Panc1 (cell line): ENCODE data around the gene OPA1. TPM values are rescaled to one million over a fixed set of nuclear protein-coding genes. Genes with fewer than 3 reads are reported as not detected.

Experiments
- ATAC-seq: fragments of 200-7000 bp; cut with Tn5 transposase; 2 replicates; pipeline ENCODE4 v1.9.1; 2020; ENCODE audit warnings: mild to moderate bottlenecking, moderate library complexity
- BruUV-seq: library from RNA; stranded (reverse); fragments of 400-500 nt; replicated peaks from 2 replicates; lab custom pipeline; 2021; lab: Mats Ljungman, UMichigan
- CTCF ChIA-PET: fragments of 300-600 bp; sonication (Branson Sonifier 250); formaldehyde crosslinking; loops from one replicate; lab custom pipeline; 2022; ENCODE audit warnings: antibody characterized with exemption; lab: Charles Lee
- POLR2A ChIA-PET: fragments of 300-600 bp; sonication (Branson Sonifier 250); formaldehyde crosslinking; loops from one replicate; lab custom pipeline; 2022; ENCODE audit warnings: antibody characterized with exemption; lab: Charles Lee
- DNase-seq: peaks from one replicate; pipeline ENCODE4 v3.0.0-alpha.2; 2010; ENCODE audit warnings: low read depth, low spot score
- H3K27ac ChIP-seq: 2 replicates; pipeline ENCODE4 v1.5.1; 2011; ENCODE audit warnings: mild to moderate bottlenecking, low read length, inconsistent platforms
- H3K27me3 ChIP-seq: fragments of 200-500 bp; sonication (Bioruptor generic); 2 replicates; pipeline ENCODE4 v1.6.0; 2014; ENCODE audit warnings: low read length, inconsistent platforms; ENCODE audit not compliant: control insufficient read depth, insufficient read depth
- H3K36me3 ChIP-seq: fragments of 200-500 bp; sonication (Bioruptor generic); 2 replicates; pipeline ENCODE4 v1.5.1; 2014; ENCODE audit warnings: inconsistent platforms, mild to moderate bottlenecking, low read length, moderate library complexity; ENCODE audit not compliant: control insufficient read depth, insufficient read depth
- H3K4me1 ChIP-seq: 2 replicates; pipeline ENCODE4 v1.5.1; 2011; ENCODE audit warnings: inconsistent platforms, mild to moderate bottlenecking, low read length, moderate library complexity; ENCODE audit not compliant: control insufficient read depth, insufficient read depth
- H3K4me3 ChIP-seq, 2 experiments: 2 replicates each; pipeline ENCODE4 v1.5.1; 2011 to 2012; ENCODE audit warnings: low read depth in 2 of 2, low read length in 2 of 2, mild to moderate bottlenecking in 2 of 2, inconsistent platforms in 1 of 2, moderate library complexity in 1 of 2
- H3K9me3 ChIP-seq: fragments of 200-500 bp; sonication (Bioruptor generic); 2 replicates; pipeline ENCODE4 v1.5.1; 2014; ENCODE audit warnings: low read depth, mild to moderate bottlenecking, inconsistent platforms, low read length, moderate library complexity; ENCODE audit not compliant: control insufficient read depth, insufficient read depth
- POLR2AphosphoS5 ChIP-seq: IDR thresholded peaks from 2 replicates; pipeline ENCODE4 v1.6.1; 2012; ENCODE audit warnings: mild to moderate bottlenecking, low read depth, low read length, moderate library complexity
- SIN3A ChIP-seq: IDR thresholded peaks from 2 replicates; pipeline ENCODE4 v1.6.1; 2012; ENCODE audit warnings: low read depth, mild to moderate bottlenecking, low read length, moderate library complexity, borderline replicate concordance; ENCODE audit not compliant: insufficient read depth
- TCF7L2 ChIP-seq: IDR thresholded peaks from 2 replicates; pipeline ENCODE4 v1.6.1; 2011; ENCODE audit warnings: mild to moderate bottlenecking, low read depth, low read length, inconsistent platforms
- in situ Hi-C: cut with HindIII; loops from 2 replicates; pipeline ENCODE4 v1.10.0; 2016; ENCODE audit warnings: low sequenced_read_pairs, low pct_unique_long_range_greater_than_20kb
- intact Hi-C: fragments of 100-400 bp; cut with micrococcal nuclease; formaldehyde crosslinking; loops from one replicate; pipeline ENCODE4 v1.10.0; 2022; ENCODE audit not compliant: unreplicated experiment
- total RNA-seq: library from RNA; stranded (reverse); gene quantifications from one replicate; pipeline ENCODE4 v1.2.1, GENCODE V29; 2021; ENCODE audit not compliant: unreplicated experiment
- TF ChIP-seq, protein P1 (sequence below), 2 experiments: IDR thresholded peaks; 2 replicates each; pipeline ENCODE4 v1.6.1; 2011 to 2012; ENCODE audit warnings: low read depth in 2 of 2, control low read depth in 1 of 2, low read length in 1 of 2, mild to moderate bottlenecking in 1 of 2, moderate library complexity in 1 of 2; ENCODE audit not compliant: insufficient read depth in 1 of 2
- TF ChIP-seq, protein P2 (sequence below): fragments of 450-650 bp; IDR thresholded peaks from 2 replicates; pipeline ENCODE4 v1.5.1; 2017; ENCODE audit warnings: mild to moderate bottlenecking

The OPA1 gene
- total RNA-seq, 1 experiment from 2014 or later, result 109 TPM

DNA sequence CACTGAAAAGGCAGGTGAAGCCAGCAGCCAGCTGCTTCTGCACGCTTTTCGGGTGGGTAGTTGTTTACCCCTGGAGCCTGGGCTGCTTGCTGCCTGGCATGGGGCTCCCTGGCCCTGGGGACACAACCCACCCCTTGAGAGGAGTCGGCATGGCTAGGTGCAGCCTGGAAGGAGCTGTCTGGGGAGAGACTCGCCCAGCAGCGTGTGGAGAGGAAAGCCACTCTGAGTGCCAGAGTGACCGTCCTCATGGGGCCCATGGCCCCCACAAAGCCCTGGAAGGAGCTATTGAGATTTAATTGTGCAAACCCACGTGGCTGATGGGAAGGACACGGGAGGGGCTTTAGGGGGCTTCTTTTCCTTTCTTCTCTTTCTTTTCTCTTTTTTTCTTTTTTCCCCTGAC lies 137.5 kb downstream of the OPA1 start:
- H3K27me3 ChIP-seq, result no peaks in the 10 kb centered on the region
- CTCF ChIA-PET, result no interaction called here
- in situ Hi-C loops, result no loop called here
- DNase-seq (no peak), ATAC-seq (no peak)
- no peaks in the 10 kb centered on the region for H3K9me3 ChIP-seq
- no peaks in the 10 kb centered on the region for H3K4me1 ChIP-seq
- H3K27ac ChIP-seq, result no peak overlapping the region
- H3K36me3 ChIP-seq, result no peaks in the 10 kb centered on the region
- no peak overlapping the region for H3K4me3 ChIP-seq
- intact Hi-C loops, result no loop called here
- TF ChIP-seq, protein P1, sequence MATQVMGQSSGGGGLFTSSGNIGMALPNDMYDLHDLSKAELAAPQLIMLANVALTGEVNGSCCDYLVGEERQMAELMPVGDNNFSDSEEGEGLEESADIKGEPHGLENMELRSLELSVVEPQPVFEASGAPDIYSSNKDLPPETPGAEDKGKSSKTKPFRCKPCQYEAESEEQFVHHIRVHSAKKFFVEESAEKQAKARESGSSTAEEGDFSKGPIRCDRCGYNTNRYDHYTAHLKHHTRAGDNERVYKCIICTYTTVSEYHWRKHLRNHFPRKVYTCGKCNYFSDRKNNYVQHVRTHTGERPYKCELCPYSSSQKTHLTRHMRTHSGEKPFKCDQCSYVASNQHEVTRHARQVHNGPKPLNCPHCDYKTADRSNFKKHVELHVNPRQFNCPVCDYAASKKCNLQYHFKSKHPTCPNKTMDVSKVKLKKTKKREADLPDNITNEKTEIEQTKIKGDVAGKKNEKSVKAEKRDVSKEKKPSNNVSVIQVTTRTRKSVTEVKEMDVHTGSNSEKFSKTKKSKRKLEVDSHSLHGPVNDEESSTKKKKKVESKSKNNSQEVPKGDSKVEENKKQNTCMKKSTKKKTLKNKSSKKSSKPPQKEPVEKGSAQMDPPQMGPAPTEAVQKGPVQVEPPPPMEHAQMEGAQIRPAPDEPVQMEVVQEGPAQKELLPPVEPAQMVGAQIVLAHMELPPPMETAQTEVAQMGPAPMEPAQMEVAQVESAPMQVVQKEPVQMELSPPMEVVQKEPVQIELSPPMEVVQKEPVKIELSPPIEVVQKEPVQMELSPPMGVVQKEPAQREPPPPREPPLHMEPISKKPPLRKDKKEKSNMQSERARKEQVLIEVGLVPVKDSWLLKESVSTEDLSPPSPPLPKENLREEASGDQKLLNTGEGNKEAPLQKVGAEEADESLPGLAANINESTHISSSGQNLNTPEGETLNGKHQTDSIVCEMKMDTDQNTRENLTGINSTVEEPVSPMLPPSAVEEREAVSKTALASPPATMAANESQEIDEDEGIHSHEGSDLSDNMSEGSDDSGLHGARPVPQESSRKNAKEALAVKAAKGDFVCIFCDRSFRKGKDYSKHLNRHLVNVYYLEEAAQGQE (IDR thresholded peaks at IDR 0.05; ENCODE audit: insufficient read depth in 1 of 2, low read depth in 2 of 2, low read length in 1 of 2), result no peak
- TF ChIP-seq POLR2AphosphoS5 (no peak), TCF7L2 (no peak), SIN3A (no peak)
- TF ChIP-seq, protein P2, sequence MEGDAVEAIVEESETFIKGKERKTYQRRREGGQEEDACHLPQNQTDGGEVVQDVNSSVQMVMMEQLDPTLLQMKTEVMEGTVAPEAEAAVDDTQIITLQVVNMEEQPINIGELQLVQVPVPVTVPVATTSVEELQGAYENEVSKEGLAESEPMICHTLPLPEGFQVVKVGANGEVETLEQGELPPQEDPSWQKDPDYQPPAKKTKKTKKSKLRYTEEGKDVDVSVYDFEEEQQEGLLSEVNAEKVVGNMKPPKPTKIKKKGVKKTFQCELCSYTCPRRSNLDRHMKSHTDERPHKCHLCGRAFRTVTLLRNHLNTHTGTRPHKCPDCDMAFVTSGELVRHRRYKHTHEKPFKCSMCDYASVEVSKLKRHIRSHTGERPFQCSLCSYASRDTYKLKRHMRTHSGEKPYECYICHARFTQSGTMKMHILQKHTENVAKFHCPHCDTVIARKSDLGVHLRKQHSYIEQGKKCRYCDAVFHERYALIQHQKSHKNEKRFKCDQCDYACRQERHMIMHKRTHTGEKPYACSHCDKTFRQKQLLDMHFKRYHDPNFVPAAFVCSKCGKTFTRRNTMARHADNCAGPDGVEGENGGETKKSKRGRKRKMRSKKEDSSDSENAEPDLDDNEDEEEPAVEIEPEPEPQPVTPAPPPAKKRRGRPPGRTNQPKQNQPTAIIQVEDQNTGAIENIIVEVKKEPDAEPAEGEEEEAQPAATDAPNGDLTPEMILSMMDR, result no peak
- POLR2A ChIA-PET, result no interaction called here
- BruUV-seq, result no TSS peak

DNA sequence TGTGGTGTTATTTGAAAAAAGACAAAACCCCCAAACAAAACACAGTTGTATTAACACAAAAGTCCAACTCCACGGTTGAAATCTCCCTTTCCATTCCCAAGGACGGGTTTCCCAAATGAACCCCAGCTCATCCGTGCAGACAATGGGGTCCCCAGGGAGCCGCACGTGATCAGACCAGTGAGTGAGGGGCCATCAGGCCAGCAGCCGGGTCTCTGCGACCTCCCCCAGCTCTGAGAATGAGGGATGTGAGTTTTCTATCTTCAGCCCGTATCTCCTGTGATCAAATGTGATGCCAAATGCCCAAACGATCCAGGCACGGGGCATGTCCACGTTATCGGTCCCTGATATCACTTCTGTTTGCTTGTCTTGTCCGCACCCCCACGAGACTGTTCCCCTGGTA lies 138.0 kb downstream of the OPA1 start:
- TF ChIP-seq, protein P2, result no peak
- TF ChIP-seq POLR2AphosphoS5 (no peak), TCF7L2 (no peak), SIN3A (no peak)
- TF ChIP-seq, protein P1 (IDR thresholded peaks at IDR 0.05; ENCODE audit: insufficient read depth in 1 of 2, low read depth in 2 of 2, low read length in 1 of 2), result no peak
- POLR2A ChIA-PET, result no interaction called here
- DNase-seq (no peak), ATAC-seq (no peak)
- CTCF ChIA-PET, result no interaction called here
- H3K4me1 ChIP-seq, result no peaks in the 10 kb centered on the region
- H3K4me3 ChIP-seq, result no peak overlapping the region
- H3K27me3 ChIP-seq, result no peaks in the 10 kb centered on the region
- BruUV-seq, result no TSS peak
- intact Hi-C loops (no loop called here), in situ Hi-C loops (no loop called here)
- H3K27ac ChIP-seq, result no peak overlapping the region
- H3K9me3 ChIP-seq, result no peaks in the 10 kb centered on the region
- H3K36me3 ChIP-seq, result no peaks in the 10 kb centered on the region
